Uterus (tissue), 2 donors: ENCODE measurements around the gene CTIF.

Source experiments
- POLR2A ChIP-seq, 2 donors: fragments of 450-650 bp; IDR thresholded peaks; one replicate each; pipeline ENCODE4 v1.6.1; 2016; ENCODE audit warnings: antibody characterized with exemption in 2 of 2, mild to moderate bottlenecking in 1 of 2, moderate library complexity in 1 of 2
- TF ChIP-seq, protein P1 (sequence below), 4 experiments: fragments of 200-600 bp in 2 of 4; fragments of 450-650 bp in 2 of 4; sonication (generic) in 2 of 4; IDR thresholded peaks; one replicate each; pipeline ENCODE4 v1.5.1; 2016 to 2019; ENCODE audit warnings: antibody characterized with exemption in 4 of 4, mild to moderate bottlenecking in 2 of 4, moderate library complexity in 1 of 4

DNA sequence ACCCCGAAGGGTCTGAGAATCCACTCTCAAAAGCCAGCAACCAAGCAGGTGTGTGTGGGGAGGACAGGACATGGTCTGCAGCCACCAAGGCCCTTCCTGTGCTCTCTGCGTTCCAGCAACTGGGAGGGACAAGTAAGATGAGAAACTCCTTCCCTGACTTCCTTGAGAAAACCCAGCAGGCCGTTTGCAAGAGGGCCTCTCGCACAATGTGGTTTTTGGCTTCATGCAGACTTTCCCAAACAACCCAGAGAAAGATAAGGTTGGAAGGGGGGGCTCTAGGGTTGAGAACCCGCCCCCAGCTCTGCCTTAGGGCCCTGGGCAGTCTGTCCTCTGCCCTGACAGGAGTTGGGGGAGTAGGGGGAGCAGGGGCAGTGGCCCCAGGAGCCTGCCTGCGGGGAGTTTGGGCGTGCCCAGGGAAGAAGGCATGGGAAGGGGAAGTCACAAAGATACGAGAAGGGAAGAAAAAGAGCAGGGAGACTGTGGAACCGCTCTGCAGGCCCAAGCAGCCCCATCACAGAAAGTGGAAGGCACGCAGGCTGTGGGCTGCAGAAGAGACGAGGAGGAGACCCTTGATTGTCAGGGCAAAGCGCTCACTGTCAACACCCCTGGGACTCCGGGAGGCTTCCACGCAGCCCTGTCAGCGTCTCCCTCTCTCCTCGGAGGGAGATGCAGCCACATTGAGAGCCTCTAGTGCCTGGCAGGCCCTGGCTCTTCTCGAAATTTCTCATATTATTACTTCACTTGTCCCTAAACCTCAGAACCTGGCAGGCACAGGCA is 312.2 kb downstream of the CTIF start:
- TF ChIP-seq, protein P1, sequence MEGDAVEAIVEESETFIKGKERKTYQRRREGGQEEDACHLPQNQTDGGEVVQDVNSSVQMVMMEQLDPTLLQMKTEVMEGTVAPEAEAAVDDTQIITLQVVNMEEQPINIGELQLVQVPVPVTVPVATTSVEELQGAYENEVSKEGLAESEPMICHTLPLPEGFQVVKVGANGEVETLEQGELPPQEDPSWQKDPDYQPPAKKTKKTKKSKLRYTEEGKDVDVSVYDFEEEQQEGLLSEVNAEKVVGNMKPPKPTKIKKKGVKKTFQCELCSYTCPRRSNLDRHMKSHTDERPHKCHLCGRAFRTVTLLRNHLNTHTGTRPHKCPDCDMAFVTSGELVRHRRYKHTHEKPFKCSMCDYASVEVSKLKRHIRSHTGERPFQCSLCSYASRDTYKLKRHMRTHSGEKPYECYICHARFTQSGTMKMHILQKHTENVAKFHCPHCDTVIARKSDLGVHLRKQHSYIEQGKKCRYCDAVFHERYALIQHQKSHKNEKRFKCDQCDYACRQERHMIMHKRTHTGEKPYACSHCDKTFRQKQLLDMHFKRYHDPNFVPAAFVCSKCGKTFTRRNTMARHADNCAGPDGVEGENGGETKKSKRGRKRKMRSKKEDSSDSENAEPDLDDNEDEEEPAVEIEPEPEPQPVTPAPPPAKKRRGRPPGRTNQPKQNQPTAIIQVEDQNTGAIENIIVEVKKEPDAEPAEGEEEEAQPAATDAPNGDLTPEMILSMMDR (IDR thresholded peaks at IDR 0.05): no peak
- TF ChIP-seq POLR2A (IDR thresholded peaks at IDR 0.05): no peak
